HG02970 (cell line): ENCODE data around the gene RHCE.
"Not testable (repeated sequence)": the region's sequence is repeated elsewhere in the genome, so short reads cannot be mapped to it uniquely, and the experiment has no call there.

Source experiments
- ATAC-seq: cut with Tn5 transposase; IDR thresholded peaks from one replicate; pipeline ENCODE4 v1.9.1; 2021; ENCODE audit warnings: mild to moderate bottlenecking, moderate library complexity, moderate number of reproducible peaks; ENCODE audit not compliant: unreplicated experiment, low FRiP score

Gene RHCE

DNA sequence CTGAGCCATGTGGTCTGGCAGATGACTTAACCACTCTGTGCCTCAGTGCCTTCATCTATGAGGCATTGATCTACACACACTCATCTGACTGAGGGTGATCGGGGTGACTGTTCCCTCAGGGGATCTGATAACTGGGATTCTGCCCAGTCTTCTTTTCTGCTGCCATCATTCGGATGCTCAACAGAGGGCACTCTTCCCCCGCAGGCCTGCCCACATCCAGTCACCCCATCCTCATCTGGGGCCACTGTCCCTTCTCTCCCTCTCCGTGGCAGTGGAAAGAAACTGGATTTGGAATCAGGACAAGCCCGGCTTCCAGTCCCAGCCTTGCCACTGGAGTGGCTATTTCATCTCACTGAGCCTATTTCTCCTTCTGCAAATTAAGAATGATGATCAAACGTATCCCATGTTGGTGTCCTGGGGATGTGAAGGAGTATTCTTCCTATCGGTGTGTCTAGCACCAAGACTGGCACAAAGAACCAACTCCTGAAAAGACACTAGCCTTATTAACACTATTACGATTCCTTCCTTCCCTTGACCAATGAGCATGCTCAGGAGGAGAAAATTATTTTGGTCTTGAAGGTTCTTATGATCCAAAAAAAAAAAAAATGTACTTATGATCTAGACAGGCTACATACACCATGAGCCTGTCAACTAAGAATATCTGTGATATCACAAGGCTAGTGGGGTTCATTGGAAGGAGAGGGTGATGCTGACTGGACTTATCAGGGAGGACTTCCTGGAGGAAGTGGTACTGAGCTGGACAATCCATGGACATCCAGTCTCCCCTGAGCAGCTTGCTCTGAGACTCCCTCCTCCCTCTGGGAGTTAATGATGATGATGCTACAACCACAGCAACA is 17.4 kb downstream of the RHCE start:
- ATAC-seq = not testable (repeated sequence)

DNA sequence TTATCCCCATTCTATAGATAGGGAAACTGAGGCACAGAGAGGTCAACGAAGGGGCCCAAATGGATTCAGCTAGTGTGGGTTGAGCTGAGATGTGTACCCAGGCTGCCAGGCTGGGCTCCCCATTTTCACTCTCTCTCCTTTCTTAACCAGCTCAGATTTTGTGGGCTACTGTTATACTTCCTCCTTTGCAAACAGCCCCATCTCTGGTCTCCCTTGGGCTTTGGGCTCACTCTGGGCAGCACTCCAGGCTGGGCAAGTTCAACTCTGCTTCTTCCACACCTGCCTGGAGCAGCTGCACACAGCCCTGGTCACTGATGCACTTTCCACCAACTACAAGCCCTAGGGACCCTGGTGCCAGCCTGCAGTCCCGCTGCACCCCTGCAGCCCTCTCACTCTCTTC is 22.5 kb downstream of the RHCE start:
- not testable (repeated sequence) for ATAC-seq

DNA sequence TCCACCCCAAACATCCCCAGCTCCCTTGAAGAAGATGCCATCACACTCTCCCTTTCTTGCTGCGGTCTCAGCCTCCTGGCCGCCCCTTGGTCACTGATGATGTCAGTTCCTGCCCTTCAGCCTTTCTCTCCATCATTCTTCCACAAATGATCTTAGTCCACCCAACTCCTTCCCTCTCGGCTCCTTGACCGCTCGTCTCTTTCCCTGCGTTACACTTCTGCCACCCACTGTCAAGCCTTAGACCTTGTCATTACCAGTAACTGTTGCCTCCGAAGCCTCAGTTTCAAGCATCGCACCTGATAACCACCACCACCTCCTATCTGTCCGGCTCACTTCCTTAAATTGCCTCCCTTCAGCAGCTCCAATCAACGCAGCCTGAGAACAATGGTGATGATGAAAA is 23.1 kb downstream of the RHCE start:
- ATAC-seq = not testable (repeated sequence)

DNA sequence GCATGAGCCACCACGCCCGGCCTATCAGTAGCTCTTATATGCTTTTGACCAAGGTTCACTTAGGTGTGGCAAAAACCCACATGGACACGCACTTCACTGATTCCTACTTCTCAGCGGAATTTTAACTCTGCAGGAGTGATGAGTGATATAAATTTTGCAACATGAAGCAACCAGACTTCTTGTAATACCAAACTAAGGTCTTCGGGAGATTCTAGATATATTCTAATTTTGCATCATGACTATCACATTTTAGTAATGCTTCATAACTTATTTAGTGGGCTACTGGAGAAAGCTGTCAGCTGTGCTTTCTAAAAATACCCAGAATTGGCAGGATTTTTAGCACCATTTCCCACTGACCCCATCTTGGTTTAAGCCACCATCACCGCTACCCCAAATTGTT is 27.8 kb downstream of the RHCE start:
- no peak for ATAC-seq

DNA sequence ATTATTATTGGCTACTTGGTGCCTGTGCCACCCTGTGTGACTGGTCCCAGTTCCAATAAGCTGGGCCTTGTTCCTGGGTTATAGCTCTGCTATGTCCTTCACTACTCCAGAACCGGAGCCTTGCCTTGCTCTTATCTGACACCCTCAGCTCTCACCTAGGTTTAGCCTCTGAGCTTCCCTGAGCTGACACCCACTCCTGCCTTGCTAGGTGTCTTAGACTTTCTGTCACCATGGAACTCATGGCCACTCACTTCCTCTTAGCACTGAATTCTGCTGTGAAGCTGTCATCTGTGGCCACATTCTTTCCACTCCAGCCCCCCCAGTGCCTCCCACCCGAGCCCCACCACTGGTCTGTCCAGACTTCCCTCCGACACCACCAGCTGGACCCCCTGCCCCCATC is 30.9 kb downstream of the RHCE start:
- ATAC-seq = not testable (repeated sequence)

DNA sequence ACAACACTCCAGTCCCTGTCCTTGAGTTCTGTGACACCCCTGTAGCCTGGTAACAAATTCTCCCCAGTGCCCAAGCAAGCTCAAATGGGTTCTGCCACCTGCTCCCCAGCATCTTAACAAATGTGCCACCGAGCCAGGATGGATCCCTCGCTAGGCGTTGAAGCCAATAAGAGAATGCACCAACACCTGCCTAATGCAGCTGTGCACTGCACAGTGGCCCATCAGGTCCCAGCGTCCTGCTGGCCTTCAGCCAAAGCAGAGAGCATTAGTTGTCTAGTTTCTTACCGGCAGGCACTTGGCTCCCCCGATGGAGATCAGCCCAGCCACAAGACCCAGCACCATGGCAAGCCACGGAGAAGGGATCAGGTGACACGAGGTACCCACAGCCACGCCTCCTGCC is 31.9 kb downstream of the RHCE start:
- ATAC-seq = not testable (repeated sequence)

DNA sequence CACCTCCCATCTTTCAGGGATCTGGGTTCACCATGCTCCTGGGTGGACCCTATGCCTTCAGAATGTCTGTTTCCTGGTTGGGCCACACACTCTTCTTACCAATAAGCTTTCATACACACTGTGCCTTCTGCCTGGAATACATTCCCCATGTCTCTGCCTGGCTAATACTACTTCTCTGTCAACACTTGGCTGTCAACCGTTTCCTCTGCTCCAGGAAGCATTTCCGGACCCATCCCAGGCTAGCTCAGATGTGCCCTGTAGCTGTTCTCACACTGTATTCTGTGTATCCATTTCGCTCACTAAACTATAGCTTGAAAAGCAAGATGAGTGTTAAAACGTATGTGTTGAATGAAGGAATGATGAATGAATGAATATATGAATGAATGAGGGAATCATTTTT is 33.5 kb downstream of the RHCE start:
- not testable (repeated sequence) for ATAC-seq

DNA sequence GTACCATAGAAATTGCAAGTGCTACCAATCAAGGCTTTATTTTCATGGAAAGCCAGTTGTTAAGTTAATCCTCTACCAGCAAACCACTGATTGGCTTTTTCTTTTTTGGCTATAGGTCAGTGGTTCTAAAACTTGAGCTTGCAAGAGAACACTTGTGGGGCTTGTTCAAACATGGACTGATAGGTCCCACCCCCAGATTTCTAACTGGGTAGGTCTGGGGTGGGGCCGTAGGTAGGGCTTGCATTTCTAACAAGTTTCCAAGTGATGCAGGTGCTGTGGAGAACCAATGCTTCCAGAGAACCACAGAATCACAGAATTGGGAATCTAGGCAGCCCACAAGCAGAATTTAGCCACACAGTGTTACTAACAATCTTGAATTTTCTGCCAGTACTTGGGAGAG is 36.8 kb downstream of the RHCE start:
- ATAC-seq = not testable (repeated sequence)

DNA sequence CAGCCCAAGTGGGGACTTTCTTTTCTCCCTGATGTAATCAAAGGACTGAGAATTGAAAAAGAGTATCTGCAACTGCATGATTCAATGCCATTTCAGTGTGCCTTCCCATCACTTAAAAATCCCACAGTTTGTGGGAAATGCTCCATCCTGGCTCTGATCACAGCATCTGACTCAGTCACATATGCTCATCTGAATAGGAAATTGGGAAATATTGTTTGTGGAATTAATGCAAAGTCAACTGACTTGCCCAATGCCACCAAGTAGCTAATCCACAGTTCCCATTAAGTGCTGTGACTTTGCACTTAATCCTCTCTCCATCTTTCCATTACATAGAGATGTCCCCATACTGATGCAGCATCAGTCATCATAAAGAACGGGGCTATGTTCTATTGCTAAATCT is 37.5 kb downstream of the RHCE start:
- not testable (repeated sequence) for ATAC-seq

DNA sequence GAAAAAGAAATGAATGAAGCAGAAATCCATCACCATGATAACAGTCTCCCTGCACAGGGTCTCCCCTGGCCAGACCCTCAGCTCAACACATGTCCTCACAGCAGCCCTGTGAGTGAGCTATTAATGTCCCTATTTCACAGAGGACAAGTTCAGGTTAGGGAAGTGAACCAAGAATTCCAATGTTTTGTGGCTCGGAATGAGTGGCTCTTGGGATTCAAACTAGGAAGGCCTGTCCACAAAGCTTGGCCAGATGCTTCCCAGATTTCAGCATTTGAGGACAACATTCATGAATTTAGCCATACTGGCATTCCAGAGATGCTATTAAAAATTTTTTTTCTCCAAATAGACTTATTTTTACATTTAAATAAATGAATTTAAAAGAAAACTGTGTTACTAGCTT is 38.1 kb downstream of the RHCE start:
- not testable (repeated sequence) for ATAC-seq

DNA sequence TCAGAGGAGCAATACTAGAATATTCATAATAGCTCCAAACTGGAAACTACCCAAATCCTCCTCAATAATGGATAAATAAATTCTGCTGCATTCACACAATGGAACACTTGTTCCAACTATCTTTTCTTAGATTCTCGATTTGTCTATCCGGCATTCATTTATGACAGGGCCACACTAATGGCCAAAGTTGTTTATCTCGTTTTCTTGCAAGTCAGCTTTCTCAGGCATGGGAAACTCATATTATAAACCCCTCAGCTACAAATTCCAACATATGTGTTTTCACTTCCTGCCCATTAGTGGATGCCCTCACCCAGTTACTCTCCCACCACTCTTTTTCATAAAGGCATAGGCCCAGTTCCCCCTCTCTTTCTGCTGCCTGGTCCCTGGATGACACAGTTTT is 42.3 kb downstream of the RHCE start:
- ATAC-seq = not testable (repeated sequence)

DNA sequence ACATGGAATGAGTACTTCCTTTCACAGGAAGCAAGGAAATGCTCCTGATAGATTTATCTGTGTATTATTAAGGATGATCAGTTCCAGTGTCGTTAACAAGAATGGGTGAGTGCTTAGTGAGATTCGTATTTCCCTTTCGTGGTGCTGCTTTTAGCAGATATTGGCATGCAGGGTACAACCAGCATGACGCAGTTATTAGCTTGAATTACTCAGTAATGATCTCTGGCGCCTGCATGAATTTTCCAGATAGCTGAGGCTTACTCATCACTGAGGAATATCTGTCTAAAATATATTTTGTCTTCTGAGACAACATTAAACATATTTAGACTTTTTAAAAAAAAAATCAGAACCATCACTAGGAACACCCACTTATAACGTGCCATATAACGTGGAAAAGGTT is 48.9 kb downstream of the RHCE start:
- ATAC-seq = not testable (repeated sequence)

DNA sequence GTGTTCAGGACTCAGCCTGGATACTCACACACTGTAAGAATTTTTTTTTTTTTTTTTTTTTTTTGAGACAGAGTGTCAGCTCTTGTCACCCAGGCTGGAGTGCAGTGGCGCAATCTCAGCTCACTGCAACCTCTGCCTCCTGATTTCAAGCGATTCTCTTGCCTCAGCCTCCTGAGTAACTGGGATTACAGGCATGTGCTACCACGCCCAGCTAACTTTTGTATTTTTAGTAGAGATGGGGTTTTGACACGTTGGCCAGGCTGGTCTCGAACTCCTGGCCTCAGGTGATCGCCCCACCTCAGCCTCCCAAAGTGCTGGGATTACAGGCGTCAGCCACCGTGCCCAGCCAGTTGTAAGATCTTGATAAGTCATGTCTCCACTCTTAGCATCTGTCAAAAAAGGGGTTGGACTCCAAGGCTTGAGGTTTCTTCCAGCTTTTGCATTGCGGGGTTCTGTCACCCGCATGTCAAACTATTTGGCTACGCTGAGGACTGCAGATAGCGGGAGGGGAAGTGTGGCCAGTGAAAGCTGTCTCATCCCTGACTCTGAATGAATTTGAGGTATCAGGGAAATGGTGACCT is 50.8 kb downstream of the RHCE start:
- not testable (repeated sequence) for ATAC-seq

DNA sequence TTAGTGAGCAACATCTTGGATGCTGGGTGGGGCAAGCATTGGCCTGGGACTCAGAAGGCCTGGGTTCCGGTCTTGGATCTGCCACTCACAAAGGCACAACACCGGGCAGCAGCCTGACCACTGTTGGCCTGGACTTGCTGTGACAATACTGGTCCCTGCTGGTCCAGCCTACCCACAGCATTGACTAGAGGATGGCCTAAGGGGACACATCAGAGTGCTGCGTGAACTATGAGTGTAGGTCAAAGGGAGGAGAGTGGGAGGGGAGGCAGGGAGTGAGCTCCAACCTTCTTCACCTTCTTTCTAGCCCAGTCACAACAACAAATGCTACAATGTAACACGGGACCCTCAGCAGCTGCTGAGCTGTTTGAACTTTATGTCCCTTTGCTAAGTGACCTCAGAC is 51.4 kb downstream of the RHCE start:
- ATAC-seq = no peak

DNA sequence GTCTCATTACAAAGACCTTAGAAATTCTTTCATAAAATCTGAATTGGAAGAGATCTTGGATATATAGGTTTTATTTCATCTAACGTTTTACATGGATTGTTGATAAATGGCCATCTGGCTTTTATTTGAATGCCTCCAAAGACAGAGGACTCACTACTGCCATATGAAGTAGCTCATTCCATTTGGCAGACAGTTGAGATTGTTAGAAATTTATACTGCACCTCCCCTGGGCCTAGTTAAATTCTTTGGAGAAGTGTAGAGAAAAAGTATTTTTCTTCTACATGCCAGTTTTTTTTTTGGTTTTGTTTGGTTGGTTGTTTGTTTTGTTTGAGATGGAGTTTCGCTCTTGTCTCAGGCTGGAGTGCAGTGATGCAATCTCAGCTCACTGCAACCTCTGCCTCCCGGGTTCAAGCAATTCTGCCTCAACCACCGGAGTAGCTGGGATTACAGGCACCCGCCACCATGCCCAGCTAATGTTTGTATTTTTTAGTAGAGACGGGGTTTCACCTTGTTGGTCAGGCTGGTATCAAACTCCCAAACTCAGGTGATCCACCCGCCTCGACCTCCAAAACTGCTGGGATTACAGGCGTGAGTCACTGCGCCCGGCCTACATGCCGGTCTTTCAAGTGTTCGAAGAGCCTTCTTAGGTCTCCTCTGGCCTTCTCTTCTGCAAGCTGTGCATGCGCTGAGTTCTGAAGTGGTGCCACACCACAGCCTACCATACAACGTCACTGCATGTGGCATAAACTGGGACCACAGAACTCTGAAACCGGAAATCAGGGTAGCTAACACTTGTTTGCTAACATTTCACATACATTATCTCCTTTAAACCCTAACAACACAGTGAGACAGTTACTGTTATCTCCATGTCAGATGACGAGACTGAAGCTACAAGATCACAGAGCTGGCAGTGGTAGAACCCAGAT is 57.7 kb downstream of the RHCE start:
- not testable (repeated sequence) for ATAC-seq

DNA sequence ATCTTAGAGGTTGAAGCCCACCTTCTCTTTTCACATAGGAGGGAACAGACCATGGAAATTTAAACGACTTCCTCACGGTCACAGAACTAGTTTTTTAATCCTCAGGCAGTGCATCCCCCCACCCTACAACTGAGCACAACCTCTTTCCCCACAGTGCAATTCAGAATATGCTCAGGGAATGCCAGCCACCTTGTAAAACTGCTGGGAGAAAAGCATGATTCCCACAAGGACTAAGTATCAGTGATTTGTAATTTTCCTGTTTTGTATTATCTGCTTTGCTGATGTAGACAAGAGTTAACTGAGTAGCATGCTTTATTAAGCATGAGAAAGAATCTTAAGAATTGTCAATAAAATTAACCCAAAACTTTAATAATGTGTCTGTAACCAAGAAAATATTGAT is 58.7 kb downstream of the RHCE start:
- ATAC-seq = no peak

DNA sequence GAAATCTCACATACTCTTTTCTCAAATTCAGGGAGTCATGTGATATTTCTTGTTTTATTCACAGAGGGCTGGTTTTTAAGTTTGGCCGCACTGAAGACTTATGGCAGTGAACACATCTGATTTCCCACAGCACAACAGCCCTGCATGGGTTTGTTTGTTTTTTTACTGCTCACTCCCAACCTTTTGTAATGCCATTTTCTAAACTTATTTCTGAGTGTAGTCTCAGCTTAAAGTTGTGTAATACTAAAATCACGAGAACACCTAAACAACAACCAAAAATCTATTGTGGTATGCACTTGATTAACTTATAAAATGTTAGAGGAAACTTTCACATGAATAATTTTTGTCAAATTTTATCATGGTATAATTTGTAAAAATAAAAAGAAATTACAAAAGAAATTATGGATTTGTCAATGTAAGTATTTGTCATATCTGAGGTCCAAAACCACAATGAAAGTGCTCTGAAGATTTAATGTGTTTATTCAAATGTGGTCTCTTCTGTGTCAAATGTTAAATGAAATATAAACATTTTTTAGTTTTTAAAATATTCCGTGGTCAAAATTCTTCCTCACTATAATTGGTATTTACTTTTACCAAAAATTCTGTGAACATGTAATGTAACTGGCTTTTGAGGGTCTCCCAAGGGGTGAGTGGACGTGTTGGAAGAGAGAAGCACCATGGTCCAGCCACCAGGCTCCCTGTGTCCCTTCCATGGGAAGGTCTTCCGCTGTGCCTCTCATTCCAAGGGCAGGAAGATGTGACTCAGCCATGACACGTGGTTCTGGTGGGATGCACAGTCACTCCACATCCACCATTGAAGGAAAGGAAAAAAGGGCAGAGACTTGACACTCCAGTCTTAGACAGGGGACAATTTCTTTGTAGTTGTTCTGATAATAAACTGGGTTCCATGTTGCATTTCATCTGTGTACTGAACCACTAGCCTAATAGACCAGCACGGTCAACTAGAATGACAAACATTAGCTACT is 59.7 kb downstream of the RHCE start:
- no peak for ATAC-seq

DNA sequence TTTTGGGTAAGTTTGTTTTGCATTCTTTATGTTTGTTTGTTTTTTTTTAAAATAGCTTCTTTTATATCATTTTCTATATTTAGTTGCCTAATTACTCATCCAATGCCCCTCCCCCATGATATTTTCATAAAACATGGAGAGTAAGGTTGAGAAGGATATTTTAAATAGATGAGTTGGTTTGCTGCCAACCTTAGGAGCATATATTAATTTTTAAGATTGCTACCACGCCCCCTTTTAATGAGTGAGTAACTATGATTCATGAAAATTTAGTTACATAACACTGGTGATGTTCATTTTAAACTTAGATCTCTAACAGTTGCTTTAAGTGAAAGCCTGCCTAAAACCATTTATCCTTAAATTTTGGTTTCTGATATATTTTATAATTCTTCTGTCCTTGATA is 63.8 kb downstream of the RHCE start:
- ATAC-seq = no peak

DNA sequence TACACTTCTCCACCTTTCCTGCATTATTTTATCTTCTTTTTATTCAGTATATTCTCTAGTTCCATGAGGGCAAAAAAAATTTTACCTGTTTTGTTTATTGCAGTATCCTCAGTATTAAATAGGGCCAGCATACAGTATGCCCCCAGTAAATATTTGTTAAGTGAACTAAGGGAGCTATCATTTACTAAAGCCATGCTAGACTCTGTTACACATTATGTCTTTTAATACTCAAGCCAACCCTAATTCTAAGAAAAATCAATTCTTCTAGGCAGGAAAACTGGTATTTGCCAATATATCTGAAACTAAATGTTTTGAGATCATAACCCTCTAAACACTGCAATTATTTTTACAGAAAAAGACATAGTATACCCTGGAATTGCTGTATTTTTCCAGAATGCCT is 64.2 kb downstream of the RHCE start:
- ATAC-seq = no peak
